Stimulated activated CD4-positive, alpha-beta T cell treated with anti-CD3 and anti-CD28 coated beads, Interleukin-12 subunit alpha, Interleukin-12 subunit beta, amount 100 ng/mL, for 24 hours (primary cell): ENCODE measurements around the gene NSUN3.
"Not testable (repeated sequence)": the region's sequence is repeated elsewhere in the genome, so short reads cannot be mapped to it uniquely, and the experiment has no call there.

Experiments
- DNase-seq, 2 experiments: peaks; one replicate each; pipeline ENCODE4 v3.0.0-alpha.2; 2020; ENCODE audit warnings: low read depth in 2 of 2

NSUN3 gene

GRCh38 chr3:94066506-94067500 is 3.9 kb downstream of the NSUN3 start:
- DNase-seq: no peak

- DNase-seq: no peak
Observed at GRCh38 chr3:94069194-94069813, 6.4 kb downstream of the NSUN3 start.

- DNase-seq: no peak
Observed at GRCh38 chr3:94070341-94070911, 7.6 kb downstream of the NSUN3 start.

- DNase-seq: no peak
Observed at GRCh38 chr3:94071713-94072284, 8.9 kb downstream of the NSUN3 start.

- no peak for DNase-seq
Observed at GRCh38 chr3:94076055-94076454, 13.2 kb downstream of the NSUN3 start.

- DNase-seq: not testable (repeated sequence)
Observed at GRCh38 chr3:94080552-94080951, 17.7 kb downstream of the NSUN3 start.

GRCh38 chr3:94081884-94082283 is 19.0 kb downstream of the NSUN3 start:
- no peak for DNase-seq

- DNase-seq: no peak
Observed at GRCh38 chr3:94082391-94082937, 19.6 kb downstream of the NSUN3 start.

GRCh38 chr3:94083261-94083660 is 20.4 kb downstream of the NSUN3 start:
- DNase-seq: no peak

GRCh38 chr3:94089126-94089525 is 26.3 kb downstream of the NSUN3 start:
- no peak for DNase-seq

- DNase-seq: no peak
Observed at GRCh38 chr3:94092086-94092485, 29.2 kb downstream of the NSUN3 start.

GRCh38 chr3:94093151-94093550 is 30.3 kb downstream of the NSUN3 start:
- no peak for DNase-seq

- DNase-seq: no peak
Observed at GRCh38 chr3:94095111-94095510, 32.2 kb downstream of the NSUN3 start.

- no peak for DNase-seq
Observed at GRCh38 chr3:94098452-94098851, 35.6 kb downstream of the NSUN3 start.

GRCh38 chr3:94099311-94099710 is 36.5 kb downstream of the NSUN3 start:
- DNase-seq: no peak

- DNase-seq: no peak
Observed at GRCh38 chr3:94101860-94102259, 39.0 kb downstream of the NSUN3 start.

GRCh38 chr3:94106268-94106667 is 43.4 kb downstream of the NSUN3 start:
- no peak for DNase-seq

GRCh38 chr3:94110232-94110631 is 47.4 kb downstream of the NSUN3 start:
- DNase-seq: not testable (repeated sequence)

GRCh38 chr3:94110854-94111253 is 48.0 kb downstream of the NSUN3 start:
- DNase-seq: no peak

GRCh38 chr3:94114666-94115065 is 51.8 kb downstream of the NSUN3 start:
- no peak for DNase-seq

GRCh38 chr3:94115482-94115881 is 52.6 kb downstream of the NSUN3 start:
- DNase-seq: no peak

GRCh38 chr3:94117729-94118128 is 54.9 kb downstream of the NSUN3 start:
- no peak for DNase-seq
